Central memory CD8-positive, alpha-beta T cell (primary cell): ENCODE results near the gene MUC5B.

ENCODE experiments used
- ATAC-seq: fragments of 150-1000 bp; cut with Tn5 transposase; replicated peaks from 2 replicates; pipeline ENCODE4 v1.10.0; 2022; ENCODE audit warnings: mild to moderate bottlenecking, moderate FRiP score, moderate number of reproducible peaks; ENCODE audit not compliant: poor library complexity, severe bottlenecking; ENCODE audit errors: extremely low read depth
- DNase-seq, 2 donors: peaks; one replicate each; pipeline ENCODE4 v3.0.0; 2021; ENCODE audit warnings: low spot score in 2 of 2
- H3K27ac Mint-ChIP-seq: one replicate; pipeline ENCODE4 v1.8.0; 2022; ENCODE audit warnings: low read depth, mild to moderate bottlenecking, moderate library complexity, mixed read lengths
- H3K27me3 Mint-ChIP-seq: one replicate; pipeline ENCODE4 v1.8.0; 2022; ENCODE audit warnings: mixed read lengths
- H3K36me3 Mint-ChIP-seq: one replicate; pipeline ENCODE4 v1.8.0; 2022; ENCODE audit warnings: mild to moderate bottlenecking, moderate library complexity, mixed read lengths; ENCODE audit not compliant: insufficient read depth
- H3K4me1 Mint-ChIP-seq: one replicate; pipeline ENCODE4 v1.8.0; 2022; ENCODE audit warnings: mixed read lengths
- H3K4me3 Mint-ChIP-seq: one replicate; pipeline ENCODE4 v1.8.0; 2022; ENCODE audit warnings: mild to moderate bottlenecking, moderate library complexity, mixed read lengths
- H3K9me3 Mint-ChIP-seq: one replicate; pipeline ENCODE4 v1.8.0; 2022; ENCODE audit warnings: mixed read lengths

MUC5B gene

GRCh38 chr11:1230456-1231395 lies 7.9 kb downstream of the MUC5B start:
- Mint-ChIP-seq H3K27ac (no peak overlapping the region), H3K4me1 (no peaks in the 10 kb centered on the region), H3K4me3 (no peak overlapping the region), H3K36me3 (peaks cover 2% of the 10 kb centered on the region), H3K27me3 (no peaks in the 10 kb centered on the region), H3K9me3 (no peaks in the 10 kb centered on the region)
- ATAC-seq (no peak), DNase-seq (no peak)

- Mint-ChIP-seq H3K4me1 (no peaks in the 10 kb centered on the region), H3K9me3 (no peaks in the 10 kb centered on the region), H3K27me3 (no peaks in the 10 kb centered on the region), H3K36me3 (peaks cover 1% of the 10 kb centered on the region), H3K27ac (no peak overlapping the region), H3K4me3 (no peak overlapping the region)
- DNase-seq (no peak), ATAC-seq (no peak)
Measured at GRCh38 chr11:1231396-1232020, 8.6 kb downstream of the MUC5B start.

GRCh38 chr11:1232021-1232882 lies 9.4 kb downstream of the MUC5B start:
- no peak overlapping the region for H3K4me3 Mint-ChIP-seq
- H3K9me3 Mint-ChIP-seq: no peaks in the 10 kb centered on the region
- DNase-seq (no peak), ATAC-seq (no peak)
- H3K36me3 Mint-ChIP-seq: no peaks in the 10 kb centered on the region
- no peaks in the 10 kb centered on the region for H3K4me1 Mint-ChIP-seq
- no peaks in the 10 kb centered on the region for H3K27me3 Mint-ChIP-seq
- no peak overlapping the region for H3K27ac Mint-ChIP-seq

GRCh38 chr11:1232883-1233321 lies 10.0 kb downstream of the MUC5B start:
- no peaks in the 10 kb centered on the region for H3K9me3 Mint-ChIP-seq
- H3K27me3 Mint-ChIP-seq: no peaks in the 10 kb centered on the region
- H3K4me3 Mint-ChIP-seq: no peak overlapping the region
- no peaks in the 10 kb centered on the region for H3K36me3 Mint-ChIP-seq
- ATAC-seq (no peak), DNase-seq (no peak)
- no peak overlapping the region for H3K27ac Mint-ChIP-seq
- no peaks in the 10 kb centered on the region for H3K4me1 Mint-ChIP-seq

GRCh38 chr11:1233351-1234053 lies 10.6 kb downstream of the MUC5B start:
- Mint-ChIP-seq H3K4me1 (no peaks in the 10 kb centered on the region), H3K27ac (no peak overlapping the region), H3K27me3 (no peaks in the 10 kb centered on the region), H3K9me3 (no peaks in the 10 kb centered on the region), H3K4me3 (no peak overlapping the region), H3K36me3 (no peaks in the 10 kb centered on the region)
- no peak for ATAC-seq
- DNase-seq: no peak

- Mint-ChIP-seq H3K27me3 (no peaks in the 10 kb centered on the region), H3K27ac (no peak overlapping the region), H3K36me3 (no peaks in the 10 kb centered on the region), H3K4me3 (no peak overlapping the region), H3K4me1 (no peaks in the 10 kb centered on the region), H3K9me3 (no peaks in the 10 kb centered on the region)
- DNase-seq (no peak), ATAC-seq (no peak)
Measured at GRCh38 chr11:1234054-1234720, 11.3 kb downstream of the MUC5B start.

GRCh38 chr11:1234771-1235305 lies 12.0 kb downstream of the MUC5B start:
- Mint-ChIP-seq H3K27me3 (no peaks in the 10 kb centered on the region), H3K36me3 (no peaks in the 10 kb centered on the region), H3K4me3 (no peak overlapping the region), H3K9me3 (no peaks in the 10 kb centered on the region), H3K27ac (no peak overlapping the region), H3K4me1 (no peaks in the 10 kb centered on the region)
- no peak for ATAC-seq
- no peak for DNase-seq

GRCh38 chr11:1235306-1235900 lies 12.5 kb downstream of the MUC5B start:
- Mint-ChIP-seq H3K27me3 (no peaks in the 10 kb centered on the region), H3K4me1 (no peaks in the 10 kb centered on the region), H3K9me3 (no peaks in the 10 kb centered on the region), H3K27ac (no peak overlapping the region), H3K36me3 (no peaks in the 10 kb centered on the region), H3K4me3 (no peak overlapping the region)
- ATAC-seq: no peak
- DNase-seq: no peak

GRCh38 chr11:1235901-1236315 lies 13.0 kb downstream of the MUC5B start:
- no peak for ATAC-seq
- H3K36me3 Mint-ChIP-seq: no peaks in the 10 kb centered on the region
- no peak overlapping the region for H3K27ac Mint-ChIP-seq
- H3K4me3 Mint-ChIP-seq: no peak overlapping the region
- H3K4me1 Mint-ChIP-seq: no peaks in the 10 kb centered on the region
- H3K9me3 Mint-ChIP-seq: no peaks in the 10 kb centered on the region
- DNase-seq: no peak
- H3K27me3 Mint-ChIP-seq: no peaks in the 10 kb centered on the region

- no peaks in the 10 kb centered on the region for H3K4me1 Mint-ChIP-seq
- ATAC-seq (no peak), DNase-seq (no peak)
- H3K27me3 Mint-ChIP-seq: no peaks in the 10 kb centered on the region
- no peaks in the 10 kb centered on the region for H3K9me3 Mint-ChIP-seq
- H3K27ac Mint-ChIP-seq: no peak overlapping the region
- no peaks in the 10 kb centered on the region for H3K36me3 Mint-ChIP-seq
- no peak overlapping the region for H3K4me3 Mint-ChIP-seq
Measured at GRCh38 chr11:1236316-1237127, 13.7 kb downstream of the MUC5B start.

GRCh38 chr11:1237128-1237580 lies 14.3 kb downstream of the MUC5B start:
- H3K4me1 Mint-ChIP-seq: no peaks in the 10 kb centered on the region
- H3K27me3 Mint-ChIP-seq: no peaks in the 10 kb centered on the region
- H3K27ac Mint-ChIP-seq: no peak overlapping the region
- no peaks in the 10 kb centered on the region for H3K9me3 Mint-ChIP-seq
- no peaks in the 10 kb centered on the region for H3K36me3 Mint-ChIP-seq
- DNase-seq (no peak), ATAC-seq (no peak)
- no peak overlapping the region for H3K4me3 Mint-ChIP-seq
